Measurements from ENCODE around the gene HOXD10.

DNA sequence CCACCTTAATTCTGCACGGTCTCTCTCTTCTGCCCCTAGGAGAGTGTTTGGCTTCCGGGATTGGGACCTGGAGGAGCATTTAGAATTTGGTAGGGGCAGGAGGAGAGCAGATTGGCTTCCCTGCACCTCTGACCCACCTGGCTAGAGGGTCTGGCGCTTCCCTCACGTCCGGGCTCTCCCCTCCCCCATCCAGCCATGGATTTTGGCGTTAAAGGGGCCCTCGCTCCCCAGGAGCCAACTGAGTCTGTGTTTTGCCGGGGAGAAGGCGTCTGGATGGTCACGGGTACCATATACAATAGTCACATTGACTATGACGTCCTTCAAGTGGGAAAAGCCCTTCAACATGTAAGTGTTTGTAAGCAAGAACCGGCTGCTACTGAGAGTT lies 47.1 kb downstream of the HOXD10 start:
- TF ChIP-seq, protein P1, sequence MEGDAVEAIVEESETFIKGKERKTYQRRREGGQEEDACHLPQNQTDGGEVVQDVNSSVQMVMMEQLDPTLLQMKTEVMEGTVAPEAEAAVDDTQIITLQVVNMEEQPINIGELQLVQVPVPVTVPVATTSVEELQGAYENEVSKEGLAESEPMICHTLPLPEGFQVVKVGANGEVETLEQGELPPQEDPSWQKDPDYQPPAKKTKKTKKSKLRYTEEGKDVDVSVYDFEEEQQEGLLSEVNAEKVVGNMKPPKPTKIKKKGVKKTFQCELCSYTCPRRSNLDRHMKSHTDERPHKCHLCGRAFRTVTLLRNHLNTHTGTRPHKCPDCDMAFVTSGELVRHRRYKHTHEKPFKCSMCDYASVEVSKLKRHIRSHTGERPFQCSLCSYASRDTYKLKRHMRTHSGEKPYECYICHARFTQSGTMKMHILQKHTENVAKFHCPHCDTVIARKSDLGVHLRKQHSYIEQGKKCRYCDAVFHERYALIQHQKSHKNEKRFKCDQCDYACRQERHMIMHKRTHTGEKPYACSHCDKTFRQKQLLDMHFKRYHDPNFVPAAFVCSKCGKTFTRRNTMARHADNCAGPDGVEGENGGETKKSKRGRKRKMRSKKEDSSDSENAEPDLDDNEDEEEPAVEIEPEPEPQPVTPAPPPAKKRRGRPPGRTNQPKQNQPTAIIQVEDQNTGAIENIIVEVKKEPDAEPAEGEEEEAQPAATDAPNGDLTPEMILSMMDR (conservative IDR thresholded peaks at IDR 0.05 in 1 of 2, IDR thresholded peaks at IDR 0.05 in 1 of 2; ENCODE audit: low read depth in 1 of 2, low read length in 2 of 2) = no peak
- no peak for TF ChIP-seq EZH2 (IDR thresholded peaks at IDR 0.05; ENCODE audit: low read length, missing control alignments)

Data from fibroblast of lung (primary cell).